Ascending aorta (tissue), 2 donors: ENCODE data around the gene TXNRD1. TPM values are rescaled to one million over a fixed set of nuclear protein-coding genes. Genes with fewer than 3 reads are reported as not detected.
"Not testable (repeated sequence)": the region's sequence is repeated elsewhere in the genome, so short reads cannot be mapped to it uniquely, and the experiment has no call there.

Experiments used
- DNase-seq, 2 donors: peaks; one replicate each; pipeline ENCODE4 v3.0.0-alpha.2; 2019; ENCODE audit warnings: low spot score in 2 of 2
- H3K27ac ChIP-seq, 2 donors: fragments of 200-600 bp; sonication (generic); one replicate each; pipeline ENCODE4 v1.5.1; 2016 to 2017; ENCODE audit warnings: mild to moderate bottlenecking in 1 of 2
- H3K27me3 ChIP-seq: fragments of 200-600 bp; sonication (generic); one replicate; pipeline ENCODE4 v1.5.1; 2017
- H3K36me3 ChIP-seq, 2 donors: fragments of 200-600 bp; sonication (generic); one replicate each; pipeline ENCODE4 v1.5.1; 2016
- H3K4me1 ChIP-seq, 2 donors: fragments of 200-600 bp; sonication (generic); one replicate each; pipeline ENCODE4 v1.5.1; 2016 to 2017; ENCODE audit warnings: mild to moderate bottlenecking in 1 of 2
- H3K4me3 ChIP-seq, 2 donors: fragments of 200-600 bp; sonication (generic); one replicate each; pipeline ENCODE4 v1.5.1; 2016 to 2017; ENCODE audit warnings: mild to moderate bottlenecking in 1 of 2
- H3K9me3 ChIP-seq, 2 donors: fragments of 200-600 bp; sonication (generic); one replicate each; pipeline ENCODE4 v1.5.1; 2016
- intact Hi-C: fragments of 100-400 bp; cut with DNase I; formaldehyde crosslinking; loops from one replicate; pipeline ENCODE4 v1.15.1; 2023
- total RNA-seq: library from RNA; depleted of rRNA; stranded (reverse); fragments of >200 nt; gene quantifications from one replicate; pipeline ENCODE4 v1.1.0, GENCODE V29; 2016
- TF ChIP-seq, protein P1 (sequence below), 3 experiments: fragments of 200-600 bp in 2 of 3; fragments of 450-650 bp in 1 of 3; sonication (generic) in 2 of 3; IDR thresholded peaks; one replicate each; pipeline ENCODE4 v1.5.1; 2016 to 2019; ENCODE audit warnings: antibody characterized with exemption in 3 of 3, mild to moderate bottlenecking in 1 of 3, moderate library complexity in 1 of 3

The TXNRD1 gene
- total RNA-seq, 1 donor from 2014 or later, result 67.4 TPM

DNA sequence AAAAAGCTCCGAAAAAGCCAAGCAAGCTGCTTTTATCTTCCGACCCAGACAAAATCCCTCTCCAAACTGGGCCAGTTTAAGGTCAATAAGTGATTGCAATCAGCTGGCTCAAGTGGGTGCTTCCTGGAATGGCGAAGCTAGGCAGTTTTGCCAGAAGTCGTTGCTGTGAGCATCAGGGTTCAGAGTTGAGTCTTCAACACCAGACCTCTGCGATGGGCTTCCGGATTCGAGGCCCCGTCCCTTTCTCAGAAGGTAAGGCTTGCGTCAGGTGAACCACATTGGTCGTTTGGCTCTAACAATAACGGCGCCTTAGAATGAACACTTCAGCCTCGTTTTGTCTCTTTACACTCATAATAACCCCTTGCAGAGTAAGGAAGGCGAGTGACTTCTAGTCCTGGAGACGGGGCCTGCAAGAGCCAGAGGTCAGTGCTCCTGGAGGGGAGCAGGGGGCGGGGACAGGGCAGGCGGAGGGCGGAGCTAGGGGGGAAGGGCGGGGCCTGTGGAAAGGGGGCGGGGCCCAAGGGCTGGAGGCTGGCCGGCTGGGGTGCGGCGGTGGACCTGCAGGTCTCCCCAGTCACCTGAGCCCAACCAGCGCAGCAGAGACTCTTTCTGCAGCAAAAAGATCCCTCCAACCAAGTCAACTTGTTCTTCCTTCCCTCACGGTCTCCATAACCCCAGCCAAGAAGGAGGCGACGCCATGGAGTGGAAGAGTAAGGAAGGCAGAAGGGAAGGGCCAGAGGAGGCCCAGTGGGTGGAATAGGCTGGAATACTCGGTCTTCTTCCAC, 43.6 kb upstream of the TXNRD1 start:
- intact Hi-C loops, result no loop called here
- Histone ChIP-seq H3K9me3 (no peaks in the 10 kb centered on the region), H3K36me3 (no peaks in the 10 kb centered on the region), H3K4me1 (peaks cover 0 to 2% of the 10 kb centered on the region in 2 donors), H3K27ac (no peak overlapping the region), H3K4me3 (no peak overlapping the region), H3K27me3 (no peaks in the 10 kb centered on the region)
- no peak for DNase-seq
- TF ChIP-seq, protein P1, sequence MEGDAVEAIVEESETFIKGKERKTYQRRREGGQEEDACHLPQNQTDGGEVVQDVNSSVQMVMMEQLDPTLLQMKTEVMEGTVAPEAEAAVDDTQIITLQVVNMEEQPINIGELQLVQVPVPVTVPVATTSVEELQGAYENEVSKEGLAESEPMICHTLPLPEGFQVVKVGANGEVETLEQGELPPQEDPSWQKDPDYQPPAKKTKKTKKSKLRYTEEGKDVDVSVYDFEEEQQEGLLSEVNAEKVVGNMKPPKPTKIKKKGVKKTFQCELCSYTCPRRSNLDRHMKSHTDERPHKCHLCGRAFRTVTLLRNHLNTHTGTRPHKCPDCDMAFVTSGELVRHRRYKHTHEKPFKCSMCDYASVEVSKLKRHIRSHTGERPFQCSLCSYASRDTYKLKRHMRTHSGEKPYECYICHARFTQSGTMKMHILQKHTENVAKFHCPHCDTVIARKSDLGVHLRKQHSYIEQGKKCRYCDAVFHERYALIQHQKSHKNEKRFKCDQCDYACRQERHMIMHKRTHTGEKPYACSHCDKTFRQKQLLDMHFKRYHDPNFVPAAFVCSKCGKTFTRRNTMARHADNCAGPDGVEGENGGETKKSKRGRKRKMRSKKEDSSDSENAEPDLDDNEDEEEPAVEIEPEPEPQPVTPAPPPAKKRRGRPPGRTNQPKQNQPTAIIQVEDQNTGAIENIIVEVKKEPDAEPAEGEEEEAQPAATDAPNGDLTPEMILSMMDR (IDR thresholded peaks at IDR 0.05), result no peak

DNA sequence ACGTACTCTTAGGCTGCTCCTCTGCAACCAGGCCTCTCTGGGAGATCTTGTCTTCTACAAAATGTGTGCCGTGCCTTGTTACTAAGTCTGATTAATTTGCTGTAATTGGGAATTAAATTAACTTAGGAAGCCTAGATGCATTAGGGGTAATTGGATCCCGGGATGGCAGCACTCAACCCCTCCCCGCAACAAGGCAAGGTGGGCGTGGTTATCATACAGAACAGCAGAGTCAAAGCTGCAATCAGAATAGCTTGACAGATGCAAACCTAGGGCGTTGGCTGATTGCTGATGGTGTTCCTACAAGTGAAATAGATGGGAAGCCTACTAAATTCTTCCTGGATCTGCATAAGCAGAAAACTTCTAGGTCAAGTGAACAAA, 43.0 kb upstream of the TXNRD1 start:
- no peaks in the 10 kb centered on the region for H3K9me3 ChIP-seq
- H3K4me1 ChIP-seq, result peaks cover 0 to 7% of the 10 kb centered on the region in 2 donors
- no peaks in the 10 kb centered on the region for H3K27me3 ChIP-seq
- no peaks in the 10 kb centered on the region for H3K36me3 ChIP-seq
- intact Hi-C loops, result no loop called here
- DNase-seq, result no peak
- TF ChIP-seq, protein P1 (IDR thresholded peaks at IDR 0.05), result no peak
- H3K4me3 ChIP-seq, result no peak overlapping the region
- H3K27ac ChIP-seq, result no peak overlapping the region

DNA sequence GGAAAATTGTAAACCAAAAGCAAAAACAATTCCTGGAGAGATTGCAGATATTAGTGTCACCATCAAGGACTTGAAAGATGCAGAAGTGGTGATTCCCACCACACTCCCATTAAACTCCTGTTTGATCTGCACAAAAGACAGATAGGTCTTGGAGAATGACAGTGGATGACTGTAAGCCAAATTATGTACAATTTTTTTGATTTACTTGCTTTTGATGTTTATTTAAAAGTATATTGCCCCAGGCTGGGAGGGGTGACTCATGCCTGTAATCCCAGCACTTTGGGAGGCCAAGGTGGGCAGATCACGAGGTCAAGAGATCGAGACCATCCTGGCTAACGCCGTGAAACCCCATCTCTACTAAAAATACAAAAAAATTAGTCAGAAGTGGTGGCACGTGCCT, 41.8 kb upstream of the TXNRD1 start:
- H3K9me3 ChIP-seq, intact Hi-C loops, H3K27ac ChIP-seq, H3K36me3 ChIP-seq, DNase-seq, H3K27me3 ChIP-seq, H3K4me3 ChIP-seq: not testable (repeated sequence)
- peaks cover 4 to 19% of the 10 kb centered on the region in 2 donors for H3K4me1 ChIP-seq

DNA sequence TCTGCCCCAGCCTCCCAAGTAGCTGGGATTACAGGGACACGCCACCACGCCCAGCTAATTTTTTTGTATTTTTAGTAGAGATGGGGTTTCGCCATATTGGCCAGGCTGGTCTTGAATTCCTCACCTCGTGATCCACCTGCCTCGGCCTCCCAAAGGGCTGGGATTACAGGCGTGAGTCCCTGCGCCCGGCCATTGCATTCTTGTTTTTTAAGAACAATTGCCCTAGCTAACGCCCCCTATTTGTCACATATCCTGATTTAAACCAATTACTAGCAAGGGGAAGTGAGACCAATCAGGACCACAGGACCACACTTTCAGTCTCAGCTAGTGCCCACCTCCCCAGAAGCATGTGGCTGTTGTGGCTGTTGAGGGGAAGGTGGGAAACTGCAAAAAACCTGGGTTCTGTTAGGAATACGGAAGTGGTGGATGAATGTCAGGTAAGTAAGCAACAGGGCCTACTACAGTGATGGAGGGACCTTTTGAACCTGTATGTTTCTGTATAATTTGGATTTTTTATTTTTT, 39.8 kb upstream of the TXNRD1 start:
- Histone ChIP-seq H3K4me1 (peaks cover 4 to 22% of the 10 kb centered on the region in 2 donors), H3K27me3 (no peaks in the 10 kb centered on the region), H3K4me3 (no peak overlapping the region), H3K27ac (no peak overlapping the region), H3K9me3 (no peaks in the 10 kb centered on the region), H3K36me3 (no peaks in the 10 kb centered on the region)
- TF ChIP-seq, protein P1 (IDR thresholded peaks at IDR 0.05), result no peak
- DNase-seq, result no peak
- intact Hi-C loops, result loop anchor here (2.0 kb wide), 1 partner anchor 39 kb away; the partner anchor contains the start of gene TXNRD1

DNA sequence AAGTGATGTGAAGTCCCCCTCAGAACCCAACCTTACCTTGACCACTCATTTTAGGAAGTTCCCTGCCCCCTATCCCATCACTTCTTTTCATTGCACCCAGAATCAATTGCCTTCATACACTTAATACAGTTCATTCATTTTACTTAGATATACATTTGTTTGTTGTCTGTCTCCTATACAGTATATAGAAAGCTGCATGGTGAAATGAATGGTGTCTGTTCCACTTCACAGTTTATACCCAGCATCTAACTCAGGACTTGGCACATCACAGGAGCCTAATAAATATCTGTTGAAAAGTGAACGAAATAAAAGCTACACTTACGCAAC, 38.3 kb upstream of the TXNRD1 start:
- Histone ChIP-seq H3K4me1 (peaks cover 15 to 35% of the 10 kb centered on the region in 2 donors), H3K27ac (peak overlapping the region; percentile 34 to 78), H3K9me3 (no peaks in the 10 kb centered on the region), H3K27me3 (no peaks in the 10 kb centered on the region), H3K4me3 (no peak overlapping the region), H3K36me3 (no peaks in the 10 kb centered on the region)
- DNase-seq, result no peak
- TF ChIP-seq, protein P1 (IDR thresholded peaks at IDR 0.05), result no peak
- intact Hi-C loops, result loop anchor here (2.0 kb wide), 1 partner anchor 38 kb away; the partner anchor contains the start of gene TXNRD1
